HEK293 (cell line): Measurements from ENCODE around the gene DNAL4.

Source experiments
- CTCF ChIA-PET: fragments of 350-600 bp; formaldehyde crosslinking; extraction: SDS; loops from one replicate; lab custom pipeline; 2021; ENCODE audit warnings: antibody characterized with exemption; lab: Yijun Ruan, JAX
- POLR2A ChIA-PET: fragments of 300-600 bp; formaldehyde crosslinking; extraction: SDS; loops from one replicate; lab custom pipeline; 2020; ENCODE audit warnings: antibody characterized with exemption, inconsistent platforms; lab: Yijun Ruan, JAX
- H3K27ac ChIP-seq: fragments of 200-500 bp; sonication (Bioruptor generic); 2 replicates; pipeline ENCODE4 v1.5.1; 2014; ENCODE audit warnings: low read depth, low read length, control low read depth, inconsistent platforms; ENCODE audit errors: extremely low read depth
- H3K36me3 ChIP-seq, 2 experiments: fragments of 200-500 bp in 1 of 2; sonication (Bioruptor generic) in 1 of 2; 1 replicate in 1 of 2; 2 replicates in 1 of 2; pipeline ENCODE4 v1.5.1; 2014 to 2017; ENCODE audit warnings: inconsistent platforms in 2 of 2, low read length in 2 of 2; ENCODE audit not compliant: control insufficient read depth in 2 of 2, insufficient read depth in 1 of 2
- H3K4me1 ChIP-seq: fragments of 200-500 bp; sonication (Bioruptor generic); 2 replicates; pipeline ENCODE4 v1.5.1; 2014; ENCODE audit warnings: mild to moderate bottlenecking, low read length, inconsistent platforms; ENCODE audit not compliant: control insufficient read depth, insufficient read depth
- H3K4me3 ChIP-seq: 2 replicates; pipeline ENCODE4 v1.5.1; 2011; ENCODE audit warnings: low read depth, mild to moderate bottlenecking, control low read depth, low read length, moderate library complexity
- H3K9me3 ChIP-seq: fragments of 200-500 bp; sonication (Bioruptor generic); 2 replicates; pipeline ENCODE4 v1.5.1; 2014; ENCODE audit warnings: low read depth, low read length, inconsistent platforms; ENCODE audit not compliant: control insufficient read depth, insufficient read depth
- IKZF3 ChIP-seq: fragments of 450-650 bp; IDR thresholded peaks from 2 replicates; pipeline ENCODE4 v1.5.0; 2018; ENCODE audit warnings: missing biosample characterization, mild to moderate bottlenecking, missing genetic modification characterization, moderate library complexity
- KLF8 ChIP-seq: fragments of 450-650 bp; formaldehyde crosslinking; IDR thresholded peaks from 2 replicates; pipeline ENCODE4 v1.5.1; 2016; ENCODE audit warnings: missing biosample characterization, missing genetic modification characterization
- MZF1 ChIP-seq: fragments of 450-650 bp; formaldehyde crosslinking; IDR thresholded peaks from 2 replicates; pipeline ENCODE4 v1.5.1; 2017; ENCODE audit warnings: missing biosample characterization, missing genetic modification characterization, borderline replicate concordance
- SP3 ChIP-seq: fragments of 450-650 bp; formaldehyde crosslinking; IDR thresholded peaks from 2 replicates; pipeline ENCODE4 v1.5.1; 2016; ENCODE audit warnings: missing biosample characterization, missing genetic modification characterization
- TRIM28 ChIP-seq: IDR thresholded peaks from 2 replicates; pipeline ENCODE4 v1.6.1; 2011; ENCODE audit warnings: low read length, control low read depth, borderline replicate concordance
- ZEB2 ChIP-seq: fragments of 450-650 bp; formaldehyde crosslinking; IDR thresholded peaks from 2 replicates; pipeline ENCODE4 v1.5.1; 2016; ENCODE audit warnings: missing biosample characterization, missing genetic modification characterization
- ZNF169 ChIP-seq: fragments of 450-650 bp; formaldehyde crosslinking; IDR thresholded peaks from 2 replicates; pipeline ENCODE4 v1.5.1; 2016; ENCODE audit warnings: missing biosample characterization, missing genetic modification characterization
- ZNF175 ChIP-seq: fragments of 450-650 bp; formaldehyde crosslinking; IDR thresholded peaks from 2 replicates; pipeline ENCODE4 v1.5.1; 2016; ENCODE audit warnings: missing biosample characterization, missing genetic modification characterization
- ZNF239 ChIP-seq: fragments of 450-650 bp; formaldehyde crosslinking; IDR thresholded peaks from 2 replicates; pipeline ENCODE4 v1.5.1; 2016; ENCODE audit warnings: missing biosample characterization, missing genetic modification characterization
- ZNF248 ChIP-seq: fragments of 450-650 bp; formaldehyde crosslinking; IDR thresholded peaks from 2 replicates; pipeline ENCODE4 v1.5.1; 2017; ENCODE audit warnings: missing biosample characterization, missing genetic modification characterization
- ZNF416 ChIP-seq: fragments of 450-650 bp; formaldehyde crosslinking; IDR thresholded peaks from 2 replicates; pipeline ENCODE4 v1.5.1; 2016; ENCODE audit warnings: missing biosample characterization, missing genetic modification characterization
- ZNF521 ChIP-seq: fragments of 450-650 bp; formaldehyde crosslinking; IDR thresholded peaks from 2 replicates; pipeline ENCODE4 v1.5.1; 2017; ENCODE audit warnings: missing biosample characterization, mild to moderate bottlenecking, missing genetic modification characterization
- ZNF544 ChIP-seq: fragments of 450-650 bp; formaldehyde crosslinking; IDR thresholded peaks from 2 replicates; pipeline ENCODE4 v1.5.0; 2017; ENCODE audit warnings: missing biosample characterization, missing genetic modification characterization
- ZNF548 ChIP-seq: fragments of 450-650 bp; formaldehyde crosslinking; IDR thresholded peaks from 2 replicates; pipeline ENCODE4 v1.5.1; 2016; ENCODE audit warnings: missing biosample characterization, missing genetic modification characterization
- ZNF585B ChIP-seq: fragments of 450-650 bp; formaldehyde crosslinking; IDR thresholded peaks from 2 replicates; pipeline ENCODE4 v1.5.1; 2016; ENCODE audit warnings: missing biosample characterization, missing genetic modification characterization
- ZNF596 ChIP-seq: fragments of 450-650 bp; IDR thresholded peaks from 2 replicates; pipeline ENCODE4 v1.5.0; 2018; ENCODE audit warnings: missing biosample characterization, mild to moderate bottlenecking, missing genetic modification characterization, moderate library complexity
- ZNF621 ChIP-seq: fragments of 450-650 bp; formaldehyde crosslinking; IDR thresholded peaks from 2 replicates; pipeline ENCODE4 v1.5.1; 2017; ENCODE audit warnings: missing biosample characterization, missing genetic modification characterization
- ZNF624 ChIP-seq: fragments of 450-650 bp; formaldehyde crosslinking; IDR thresholded peaks from 2 replicates; pipeline ENCODE4 v1.5.1; 2017; ENCODE audit warnings: missing biosample characterization, missing genetic modification characterization
- ZNF654 ChIP-seq: fragments of 450-650 bp; formaldehyde crosslinking; IDR thresholded peaks from 2 replicates; pipeline ENCODE4 v1.5.1; 2016; ENCODE audit warnings: low read depth, missing biosample characterization, missing genetic modification characterization
- ZNF658 ChIP-seq: fragments of 450-650 bp; formaldehyde crosslinking; IDR thresholded peaks from 2 replicates; pipeline ENCODE4; 2016; ENCODE audit warnings: missing biosample characterization, missing genetic modification characterization
- ZNF692 ChIP-seq: fragments of 450-650 bp; formaldehyde crosslinking; IDR thresholded peaks from 2 replicates; pipeline ENCODE4 v1.5.1; 2016; ENCODE audit warnings: missing biosample characterization, missing genetic modification characterization
- ZNF785 ChIP-seq: fragments of 450-650 bp; formaldehyde crosslinking; IDR thresholded peaks from 2 replicates; pipeline ENCODE4 v1.5.1; 2016; ENCODE audit warnings: missing biosample characterization, missing genetic modification characterization
- TF ChIP-seq, protein P1 (sequence below): fragments of 450-650 bp; formaldehyde crosslinking; IDR thresholded peaks from 2 replicates; pipeline ENCODE4; 2016; ENCODE audit warnings: missing biosample characterization, missing genetic modification characterization
- TF ChIP-seq, protein P2 (sequence below): fragments of 450-650 bp; formaldehyde crosslinking; IDR thresholded peaks from 2 replicates; pipeline ENCODE4 v1.5.1; 2016; ENCODE audit warnings: missing biosample characterization, missing genetic modification characterization
- TF ChIP-seq, protein P3 (sequence below): fragments of 450-650 bp; formaldehyde crosslinking; IDR thresholded peaks from 2 replicates; pipeline ENCODE4 v1.5.1; 2016; ENCODE audit warnings: missing biosample characterization, missing genetic modification characterization
- TF ChIP-seq, protein P4 (sequence below): fragments of 450-650 bp; formaldehyde crosslinking; IDR thresholded peaks from 2 replicates; pipeline ENCODE4 v1.5.1; 2017; ENCODE audit warnings: missing biosample characterization, mild to moderate bottlenecking, missing genetic modification characterization, moderate library complexity
- TF ChIP-seq, protein P5 (sequence below): fragments of 450-650 bp; formaldehyde crosslinking; conservative IDR thresholded peaks from 2 replicates; pipeline ENCODE4 v1.5.1; 2016; ENCODE audit warnings: low read depth, missing biosample characterization, missing genetic modification characterization

DNAL4 gene

DNA sequence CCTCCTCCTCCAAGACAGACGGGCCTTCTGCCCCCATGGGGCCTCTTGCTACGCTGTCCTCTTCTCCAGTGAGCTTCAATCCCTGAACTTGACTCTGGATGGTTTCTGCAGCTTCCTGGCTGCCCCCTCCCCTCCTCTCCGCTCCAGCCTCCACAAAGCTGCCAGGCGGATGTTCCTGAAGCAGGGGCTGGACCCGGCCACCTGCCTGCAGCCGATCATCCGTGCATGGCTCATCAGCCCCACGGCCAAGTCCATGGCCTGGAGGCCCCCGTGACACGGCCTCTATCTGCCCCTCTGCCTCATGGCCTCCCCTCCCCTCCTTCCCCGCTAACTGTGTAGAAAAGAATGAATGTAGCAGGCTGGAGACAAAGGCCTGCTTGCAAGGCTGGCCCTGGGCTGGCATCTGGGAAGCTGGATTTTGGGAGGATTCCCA lies 31.4 kb downstream of the DNAL4 start:
- no peak for TF ChIP-seq ZNF544 (tag by site-specific recombination)
- no peak for TF ChIP-seq ZNF239
- no peak for TF ChIP-seq ZEB2
- TF ChIP-seq, protein P1, sequence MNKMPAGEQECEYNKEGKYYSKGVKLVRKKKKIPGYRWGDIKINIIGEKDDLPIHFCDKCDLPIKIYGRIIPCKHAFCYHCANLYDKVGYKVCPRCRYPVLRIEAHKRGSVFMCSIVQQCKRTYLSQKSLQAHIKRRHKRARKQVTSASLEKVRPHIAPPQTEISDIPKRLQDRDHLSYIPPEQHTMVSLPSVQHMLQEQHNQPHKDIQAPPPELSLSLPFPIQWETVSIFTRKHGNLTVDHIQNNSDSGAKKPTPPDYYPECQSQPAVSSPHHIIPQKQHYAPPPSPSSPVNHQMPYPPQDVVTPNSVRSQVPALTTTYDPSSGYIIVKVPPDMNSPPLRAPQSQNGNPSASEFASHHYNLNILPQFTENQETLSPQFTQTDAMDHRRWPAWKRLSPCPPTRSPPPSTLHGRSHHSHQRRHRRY (tag by site-specific recombination), result no peak
- TF ChIP-seq IKZF3 (tag by site-specific recombination), result no peak
- no peak for TF ChIP-seq ZNF785 (tag by site-specific recombination)
- TF ChIP-seq ZNF658, result no peak
- no peak for TF ChIP-seq ZNF624 (tag by site-specific recombination)
- TF ChIP-seq, protein P2, sequence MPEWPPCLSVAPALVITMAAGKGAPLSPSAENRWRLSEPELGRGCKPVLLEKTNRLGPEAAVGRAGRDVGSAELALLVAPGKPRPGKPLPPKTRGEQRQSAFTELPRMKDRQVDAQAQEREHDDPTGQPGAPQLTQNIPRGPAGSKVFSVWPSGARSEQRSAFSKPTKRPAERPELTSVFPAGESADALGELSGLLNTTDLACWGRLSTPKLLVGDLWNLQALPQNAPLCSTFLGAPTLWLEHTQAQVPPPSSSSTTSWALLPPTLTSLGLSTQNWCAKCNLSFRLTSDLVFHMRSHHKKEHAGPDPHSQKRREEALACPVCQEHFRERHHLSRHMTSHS (tag by site-specific recombination), result no peak
- TF ChIP-seq KLF8 (tag by site-specific recombination), result no peak
- TF ChIP-seq ZNF175 (tag by site-specific recombination), result no peak
- no peak for TF ChIP-seq ZNF692 (tag by site-specific recombination)
- TF ChIP-seq ZNF585B (tag by site-specific recombination), result no peak
- TF ChIP-seq ZNF169 (tag by site-specific recombination), result no peak
- H3K4me1 ChIP-seq, result no peaks in the 10 kb centered on the region

DNA sequence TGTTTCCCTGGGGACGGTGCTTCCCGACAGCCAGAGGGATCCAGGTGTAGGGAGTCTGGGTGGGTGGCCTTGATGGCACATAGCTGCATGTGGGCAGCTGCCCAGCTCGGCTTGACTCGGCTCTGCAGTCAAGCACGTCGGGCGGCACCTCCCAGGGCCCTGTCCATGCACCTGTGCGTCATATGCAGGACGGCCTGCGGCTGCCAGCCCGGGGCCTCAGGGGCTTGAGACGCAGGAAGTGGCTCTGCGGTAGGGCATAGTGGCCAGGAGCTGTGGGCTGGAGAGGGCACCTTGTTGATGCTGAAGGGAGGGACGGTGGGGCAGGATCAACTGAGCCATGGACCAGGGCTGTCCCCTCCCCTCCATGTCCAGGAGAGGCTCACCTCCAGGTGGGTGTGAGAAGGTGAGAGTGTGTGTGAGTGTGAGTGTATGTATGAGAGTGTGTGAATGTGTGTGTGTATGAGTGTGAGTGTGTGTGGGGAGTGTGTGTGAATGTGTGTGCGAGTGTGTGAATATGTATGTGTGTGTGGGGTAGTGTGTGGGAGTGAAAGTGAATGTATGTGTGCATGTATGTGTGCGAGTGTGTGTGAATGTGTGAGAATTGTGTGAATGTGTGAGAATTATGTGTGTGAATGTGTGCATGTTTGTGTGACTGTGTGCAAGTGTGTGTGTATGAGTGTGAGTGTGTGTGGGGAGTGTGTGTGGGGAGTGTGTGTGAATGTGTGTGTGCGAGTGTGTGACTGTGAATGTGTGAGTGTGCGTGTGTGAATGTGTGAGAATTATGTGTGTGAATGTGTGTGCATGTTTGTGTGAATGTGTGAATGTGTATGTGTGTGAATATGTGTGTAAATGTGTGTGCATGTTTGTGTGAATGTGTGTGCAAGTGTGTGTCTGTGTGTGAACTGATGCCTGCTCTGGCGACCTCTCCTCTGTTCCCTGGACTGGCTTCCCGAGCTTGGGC lies 32.5 kb downstream of the DNAL4 start:
- Histone ChIP-seq H3K4me1 (peaks cover 4% of the 10 kb centered on the region), H3K36me3 (no peaks in the 10 kb centered on the region), H3K9me3 (no peaks in the 10 kb centered on the region), H3K4me3 (no peak overlapping the region), H3K27ac (no peak overlapping the region)
- ChIA-PET POLR2A (no interaction called here), CTCF (no interaction called here)
- TF ChIP-seq, protein P3, sequence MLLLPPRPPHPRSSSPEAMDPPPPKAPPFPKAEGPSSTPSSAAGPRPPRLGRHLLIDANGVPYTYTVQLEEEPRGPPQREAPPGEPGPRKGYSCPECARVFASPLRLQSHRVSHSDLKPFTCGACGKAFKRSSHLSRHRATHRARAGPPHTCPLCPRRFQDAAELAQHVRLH (tag by site-specific recombination), result no peak
- TF ChIP-seq ZNF654 (tag by site-specific recombination), result no peak
- TF ChIP-seq ZNF521, result no peak
- TF ChIP-seq, protein P4, sequence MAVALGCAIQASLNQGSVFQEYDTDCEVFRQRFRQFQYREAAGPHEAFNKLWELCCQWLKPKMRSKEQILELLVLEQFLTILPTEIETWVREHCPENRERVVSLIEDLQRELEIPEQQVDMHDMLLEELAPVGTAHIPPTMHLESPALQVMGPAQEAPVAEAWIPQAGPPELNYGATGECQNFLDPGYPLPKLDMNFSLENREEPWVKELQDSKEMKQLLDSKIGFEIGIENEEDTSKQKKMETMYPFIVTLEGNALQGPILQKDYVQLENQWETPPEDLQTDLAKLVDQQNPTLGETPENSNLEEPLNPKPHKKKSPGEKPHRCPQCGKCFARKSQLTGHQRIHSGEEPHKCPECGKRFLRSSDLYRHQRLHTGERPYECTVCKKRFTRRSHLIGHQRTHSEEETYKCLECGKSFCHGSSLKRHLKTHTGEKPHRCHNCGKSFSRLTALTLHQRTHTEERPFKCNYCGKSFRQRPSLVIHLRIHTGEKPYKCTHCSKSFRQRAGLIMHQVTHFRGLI (tag by site-specific recombination), result no peak
- TF ChIP-seq ZNF548 (tag by site-specific recombination), result no peak
- no peak for TF ChIP-seq ZNF596 (tag by site-specific recombination)
- TF ChIP-seq, protein P5, sequence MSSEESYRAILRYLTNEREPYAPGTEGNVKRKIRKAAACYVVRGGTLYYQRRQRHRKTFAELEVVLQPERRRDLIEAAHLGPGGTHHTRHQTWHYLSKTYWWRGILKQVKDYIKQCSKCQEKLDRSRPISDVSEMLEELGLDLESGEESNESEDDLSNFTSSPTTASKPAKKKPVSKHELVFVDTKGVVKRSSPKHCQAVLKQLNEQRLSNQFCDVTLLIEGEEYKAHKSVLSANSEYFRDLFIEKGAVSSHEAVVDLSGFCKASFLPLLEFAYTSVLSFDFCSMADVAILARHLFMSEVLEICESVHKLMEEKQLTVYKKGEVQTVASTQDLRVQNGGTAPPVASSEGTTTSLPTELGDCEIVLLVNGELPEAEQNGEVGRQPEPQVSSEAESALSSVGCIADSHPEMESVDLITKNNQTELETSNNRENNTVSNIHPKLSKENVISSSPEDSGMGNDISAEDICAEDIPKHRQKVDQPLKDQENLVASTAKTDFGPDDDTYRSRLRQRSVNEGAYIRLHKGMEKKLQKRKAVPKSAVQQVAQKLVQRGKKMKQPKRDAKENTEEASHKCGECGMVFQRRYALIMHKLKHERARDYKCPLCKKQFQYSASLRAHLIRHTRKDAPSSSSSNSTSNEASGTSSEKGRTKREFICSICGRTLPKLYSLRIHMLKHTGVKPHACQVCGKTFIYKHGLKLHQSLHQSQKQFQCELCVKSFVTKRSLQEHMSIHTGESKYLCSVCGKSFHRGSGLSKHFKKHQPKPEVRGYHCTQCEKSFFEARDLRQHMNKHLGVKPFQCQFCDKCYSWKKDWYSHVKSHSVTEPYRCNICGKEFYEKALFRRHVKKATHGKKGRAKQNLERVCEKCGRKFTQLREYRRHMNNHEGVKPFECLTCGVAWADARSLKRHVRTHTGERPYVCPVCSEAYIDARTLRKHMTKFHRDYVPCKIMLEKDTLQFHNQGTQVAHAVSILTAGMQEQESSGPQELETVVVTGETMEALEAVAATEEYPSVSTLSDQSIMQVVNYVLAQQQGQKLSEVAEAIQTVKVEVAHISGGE (tag by site-specific recombination), result no peak
- no peak for TF ChIP-seq ZNF621 (tag by site-specific recombination)
- TF ChIP-seq SP3, result no peak
- no peak for TF ChIP-seq ZNF248 (tag by site-specific recombination)
- TF ChIP-seq TRIM28, result no peak
- TF ChIP-seq MZF1 (tag by site-specific recombination), result no peak
- TF ChIP-seq ZNF416, result no peak

More for the DNA sequence above, 31.4 kb downstream of the DNAL4 start:
- H3K9me3 ChIP-seq, result no peaks in the 10 kb centered on the region
- CTCF ChIA-PET, result interaction anchor here (0.6 to 1.1 kb wide), 6 partner anchors 30 to 300 kb away, joined by 3 to 7 read pairs (median 4); no protein-coding TSS in a partner anchor
- H3K27ac ChIP-seq, result no peak overlapping the region
- H3K4me3 ChIP-seq, result no peak overlapping the region
- H3K36me3 ChIP-seq, result no peaks in the 10 kb centered on the region
- POLR2A ChIA-PET, result no interaction called here
